HL-60 (cell line): ENCODE results near the gene FAM227B.

Source experiments
- DNase-seq, 2 experiments: peaks; one replicate each; pipeline ENCODE4 v3.0.0-alpha.2; 2010 to 2020; ENCODE audit warnings: low read depth in 1 of 2, low spot score in 1 of 2
- H3K27ac ChIP-seq: fragments of 250-450 bp; sonication (Bioruptor Pico); replicated peaks from 2 replicates; pipeline ENCODE4 v1.5.1; 2020; ENCODE audit warnings: mild to moderate bottlenecking, moderate library complexity
- H3K27me3 ChIP-seq: fragments of 250-450 bp; sonication (Bioruptor Pico); 2 replicates; pipeline ENCODE4 v1.5.1; 2021; ENCODE audit warnings: mild to moderate bottlenecking, moderate library complexity; ENCODE audit not compliant: insufficient read depth, poor library complexity, severe bottlenecking
- H3K4me3 ChIP-seq: replicated peaks from 2 replicates; pipeline ENCODE4 v1.5.1; 2011; ENCODE audit warnings: mild to moderate bottlenecking, control low read depth, low read length; ENCODE audit not compliant: insufficient read depth
- CTCF ChIP-seq: IDR thresholded peaks from one replicate; pipeline ENCODE4 v1.5.1; 2011; ENCODE audit warnings: low read length, control low read depth, inconsistent platforms; ENCODE audit not compliant: insufficient read depth
- GABPA ChIP-seq: IDR thresholded peaks from 2 replicates; pipeline ENCODE4 v1.6.1; 2012; ENCODE audit warnings: low read depth
- POLR2AphosphoS5 ChIP-seq: IDR thresholded peaks from 2 replicates; pipeline ENCODE4 v1.6.1; 2012; ENCODE audit warnings: low read depth
- REST ChIP-seq: IDR thresholded peaks from 2 replicates; pipeline ENCODE4 v1.6.1; 2012; ENCODE audit warnings: low read depth; ENCODE audit not compliant: insufficient replicate concordance
- SPI1 ChIP-seq: IDR thresholded peaks from 2 replicates; pipeline ENCODE4 v1.6.1; 2012; ENCODE audit warnings: low read depth, mild to moderate bottlenecking, borderline replicate concordance

Gene FAM227B

GRCh38 chr15:49570672-49571071 lies 49.9 kb downstream of the FAM227B start:
- no peak overlapping the region for H3K27ac ChIP-seq
- TF ChIP-seq SPI1: no peak
- no peak for DNase-seq
- H3K27me3 ChIP-seq: no peaks in the 10 kb centered on the region
- no peak overlapping the region for H3K4me3 ChIP-seq

GRCh38 chr15:49570174-49570573 lies 50.4 kb downstream of the FAM227B start:
- no peak overlapping the region for H3K27ac ChIP-seq
- no peak for TF ChIP-seq POLR2AphosphoS5
- no peak for TF ChIP-seq CTCF
- TF ChIP-seq REST: no peak
- no peak for TF ChIP-seq SPI1
- no peak for TF ChIP-seq GABPA
- H3K4me3 ChIP-seq: no peak overlapping the region
- DNase-seq: no peak
- H3K27me3 ChIP-seq: no peaks in the 10 kb centered on the region

GRCh38 chr15:49560045-49560444 lies 60.6 kb downstream of the FAM227B start:
- Histone ChIP-seq H3K4me3 (no peak overlapping the region), H3K27me3 (no peaks in the 10 kb centered on the region)

More at GRCh38 chr15:49560045-49560444, 60.6 kb downstream of the FAM227B start:
- H3K27ac ChIP-seq: no peak overlapping the region
- TF ChIP-seq GABPA: no peak
- TF ChIP-seq CTCF: no peak
- TF ChIP-seq REST: no peak
- TF ChIP-seq SPI1: no peak
- no peak for TF ChIP-seq POLR2AphosphoS5
- no peak for DNase-seq
